B cell (primary cell): ENCODE measurements around the gene MAFG.

ENCODE experiments used
- EZH2 ChIP-seq: IDR thresholded peaks from 2 replicates; pipeline ENCODE4 v1.6.1; 2012; ENCODE audit warnings: borderline replicate concordance, low read depth, mild to moderate bottlenecking, moderate library complexity, low read length; ENCODE audit not compliant: insufficient read depth, poor library complexity, severe bottlenecking
- TF ChIP-seq, protein P1 (sequence below): fragments of 200-600 bp; IDR thresholded peaks from one replicate; pipeline ENCODE4 v1.8.0; 2022; ENCODE audit warnings: antibody characterized with exemption, mild to moderate bottlenecking

- TF ChIP-seq, protein P1, sequence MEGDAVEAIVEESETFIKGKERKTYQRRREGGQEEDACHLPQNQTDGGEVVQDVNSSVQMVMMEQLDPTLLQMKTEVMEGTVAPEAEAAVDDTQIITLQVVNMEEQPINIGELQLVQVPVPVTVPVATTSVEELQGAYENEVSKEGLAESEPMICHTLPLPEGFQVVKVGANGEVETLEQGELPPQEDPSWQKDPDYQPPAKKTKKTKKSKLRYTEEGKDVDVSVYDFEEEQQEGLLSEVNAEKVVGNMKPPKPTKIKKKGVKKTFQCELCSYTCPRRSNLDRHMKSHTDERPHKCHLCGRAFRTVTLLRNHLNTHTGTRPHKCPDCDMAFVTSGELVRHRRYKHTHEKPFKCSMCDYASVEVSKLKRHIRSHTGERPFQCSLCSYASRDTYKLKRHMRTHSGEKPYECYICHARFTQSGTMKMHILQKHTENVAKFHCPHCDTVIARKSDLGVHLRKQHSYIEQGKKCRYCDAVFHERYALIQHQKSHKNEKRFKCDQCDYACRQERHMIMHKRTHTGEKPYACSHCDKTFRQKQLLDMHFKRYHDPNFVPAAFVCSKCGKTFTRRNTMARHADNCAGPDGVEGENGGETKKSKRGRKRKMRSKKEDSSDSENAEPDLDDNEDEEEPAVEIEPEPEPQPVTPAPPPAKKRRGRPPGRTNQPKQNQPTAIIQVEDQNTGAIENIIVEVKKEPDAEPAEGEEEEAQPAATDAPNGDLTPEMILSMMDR = no peak
- TF ChIP-seq EZH2 = no peak
Measured at GRCh38 chr17:81878294-81878693, 49.2 kb downstream of the MAFG start.
